Erythroblast (primary cell): ENCODE data around the gene ARHGAP28.

Experiments used
- GATA1 ChIP-seq: IDR thresholded peaks from 2 replicates; pipeline ENCODE4 v1.6.1; 2011; ENCODE audit warnings: low read depth, mild to moderate bottlenecking, control low read depth, low read length, moderate library complexity
- POLR2A ChIP-seq: IDR thresholded peaks from 2 replicates; pipeline ENCODE4 v1.6.1; 2011; ENCODE audit warnings: mild to moderate bottlenecking, low read length

DNA sequence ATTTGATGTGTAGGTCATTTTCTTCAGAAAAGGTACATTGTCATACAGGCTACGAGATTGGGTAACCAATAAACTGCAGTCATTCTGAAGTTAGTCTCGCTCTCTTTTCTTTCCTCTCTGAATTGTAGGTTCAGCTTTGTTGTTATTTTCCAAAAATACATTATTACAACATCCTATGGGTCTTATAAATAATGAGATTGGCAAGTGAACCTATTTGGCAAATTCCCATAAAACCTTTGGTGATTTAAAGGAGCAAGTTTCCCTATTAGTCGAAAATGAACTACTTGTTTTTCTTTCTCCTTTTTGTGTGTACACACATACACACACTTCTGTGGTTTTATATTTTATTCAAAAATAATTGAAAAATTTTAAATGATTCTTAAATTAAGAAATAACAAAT, 67.0 kb downstream of the ARHGAP28 start:
- no peak for TF ChIP-seq POLR2A
- no peak for TF ChIP-seq GATA1
